Measurements from ENCODE around the gene CCN2. TPM values are rescaled to one million over a fixed set of nuclear protein-coding genes. Genes with fewer than 3 reads are reported as not detected.
"Not testable (repeated sequence)": the region's sequence is repeated elsewhere in the genome, so short reads cannot be mapped to it uniquely, and the experiment has no call there.

CCN2 gene
- total RNA-seq, 2 experiments from 2014 or later = 0.11 TPM; not detected in 1

DNA sequence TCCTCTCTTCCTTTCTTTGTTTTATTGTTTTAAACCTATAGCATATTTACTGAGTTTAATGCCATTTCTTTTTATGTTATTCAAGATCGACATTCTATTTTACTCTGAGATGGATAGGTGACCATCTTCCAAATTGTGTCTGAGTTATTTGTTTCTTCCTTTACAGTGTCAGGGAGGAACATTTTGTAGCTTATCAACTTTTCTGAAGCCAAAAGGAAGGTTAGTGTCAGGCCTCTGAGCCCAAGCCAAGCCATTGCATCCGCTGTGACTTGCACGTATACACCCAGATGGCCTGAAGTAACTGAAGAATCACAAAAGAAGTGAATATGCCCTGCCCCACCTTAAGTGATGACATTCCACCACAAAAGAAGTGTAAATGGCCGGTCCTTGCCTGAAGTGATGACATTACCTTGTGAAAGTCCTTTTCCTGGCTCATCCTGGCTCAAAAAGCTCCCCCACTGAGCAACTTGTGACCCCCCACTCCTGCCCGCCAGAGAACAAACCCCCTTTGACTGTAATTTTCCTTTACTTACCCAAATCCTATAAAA is 49.8 kb downstream of the CCN2 start:
- POLR2A ChIA-PET; H3K27me3 ChIP-seq (ENCODE audit: control insufficient read depth in 1 of 2, insufficient read depth in 2 of 2, low read length in 2 of 2); H3K9me3 ChIP-seq (ENCODE audit: control insufficient read depth in 1 of 2, insufficient read depth in 1 of 2, low read length in 2 of 2); ATAC-seq (ENCODE audit: poor library complexity); H3K4me1 Mint-ChIP-seq (ENCODE audit: low read depth); H3K27ac Mint-ChIP-seq; H3K27ac ChIP-seq (ENCODE audit: low read depth in 1 of 2, low read length in 2 of 2); H3K4me3 Mint-ChIP-seq; H3K36me3 ChIP-seq (ENCODE audit: insufficient read depth, low read length); intact Hi-C loops (cut with DNase I, micrococcal nuclease); H3K9me3 Mint-ChIP-seq; H3K36me3 Mint-ChIP-seq (ENCODE audit: low read depth); H3K4me3 ChIP-seq (ENCODE audit: low read length); H3K4me1 ChIP-seq (ENCODE audit: insufficient read depth, low read length); DNase-seq: not testable (repeated sequence)
- H3K27me3 Mint-ChIP-seq = peaks cover 19% of the 10 kb centered on the region
- CTCF ChIA-PET = interaction anchor here (1.2 kb wide), 1 partner anchor 9 kb away, joined by 3 read pairs; no protein-coding TSS in a partner anchor

- H3K27me3 Mint-ChIP-seq = peaks cover 23% of the 10 kb centered on the region
- H3K27ac Mint-ChIP-seq = no peak overlapping the region
- no peaks in the 10 kb centered on the region for H3K36me3 Mint-ChIP-seq (ENCODE audit: low read depth)
- intact Hi-C loops (cut with DNase I, micrococcal nuclease) = no loop called here
- DNase-seq (no peak), ATAC-seq (ENCODE audit: poor library complexity) (no peak)
- H3K9me3 Mint-ChIP-seq = peaks cover 5% of the 10 kb centered on the region
- no peak overlapping the region for H3K4me3 ChIP-seq (ENCODE audit: low read length)
- no peaks in the 10 kb centered on the region for H3K4me1 ChIP-seq (ENCODE audit: insufficient read depth, low read length)
- CTCF ChIA-PET = interaction anchor here (1.2 kb wide), 1 partner anchor 10 kb away, joined by 3 read pairs; no protein-coding TSS in a partner anchor
- TF ChIP-seq, protein P1, sequence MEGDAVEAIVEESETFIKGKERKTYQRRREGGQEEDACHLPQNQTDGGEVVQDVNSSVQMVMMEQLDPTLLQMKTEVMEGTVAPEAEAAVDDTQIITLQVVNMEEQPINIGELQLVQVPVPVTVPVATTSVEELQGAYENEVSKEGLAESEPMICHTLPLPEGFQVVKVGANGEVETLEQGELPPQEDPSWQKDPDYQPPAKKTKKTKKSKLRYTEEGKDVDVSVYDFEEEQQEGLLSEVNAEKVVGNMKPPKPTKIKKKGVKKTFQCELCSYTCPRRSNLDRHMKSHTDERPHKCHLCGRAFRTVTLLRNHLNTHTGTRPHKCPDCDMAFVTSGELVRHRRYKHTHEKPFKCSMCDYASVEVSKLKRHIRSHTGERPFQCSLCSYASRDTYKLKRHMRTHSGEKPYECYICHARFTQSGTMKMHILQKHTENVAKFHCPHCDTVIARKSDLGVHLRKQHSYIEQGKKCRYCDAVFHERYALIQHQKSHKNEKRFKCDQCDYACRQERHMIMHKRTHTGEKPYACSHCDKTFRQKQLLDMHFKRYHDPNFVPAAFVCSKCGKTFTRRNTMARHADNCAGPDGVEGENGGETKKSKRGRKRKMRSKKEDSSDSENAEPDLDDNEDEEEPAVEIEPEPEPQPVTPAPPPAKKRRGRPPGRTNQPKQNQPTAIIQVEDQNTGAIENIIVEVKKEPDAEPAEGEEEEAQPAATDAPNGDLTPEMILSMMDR (IDR thresholded peaks at IDR 0.05) = no peak
- no peaks in the 10 kb centered on the region for H3K4me1 Mint-ChIP-seq (ENCODE audit: low read depth)
- H3K36me3 ChIP-seq (ENCODE audit: insufficient read depth, low read length) = no peaks in the 10 kb centered on the region
- no peaks in the 10 kb centered on the region for H3K9me3 ChIP-seq (ENCODE audit: control insufficient read depth in 1 of 2, insufficient read depth in 1 of 2, low read length in 2 of 2)
- no peak overlapping the region for H3K27ac ChIP-seq (ENCODE audit: low read depth in 1 of 2, low read length in 2 of 2)
- H3K27me3 ChIP-seq (ENCODE audit: control insufficient read depth in 1 of 2, insufficient read depth in 2 of 2, low read length in 2 of 2) = peaks cover 3% of the 10 kb centered on the region in 2 experiments
- POLR2A ChIA-PET = no interaction called here
- no peak overlapping the region for H3K4me3 Mint-ChIP-seq
Observed at GRCh38 chr6:131900231-131900630, 50.9 kb downstream of the CCN2 start.

GRCh38 chr6:131898718-131899117 is 52.5 kb downstream of the CCN2 start:
- Histone ChIP-seq H3K27ac (ENCODE audit: low read depth in 1 of 2, low read length in 2 of 2) (no peak overlapping the region), H3K36me3 (ENCODE audit: insufficient read depth, low read length) (no peaks in the 10 kb centered on the region), H3K4me1 (ENCODE audit: insufficient read depth, low read length) (no peaks in the 10 kb centered on the region), H3K9me3 (ENCODE audit: control insufficient read depth in 1 of 2, insufficient read depth in 1 of 2, low read length in 2 of 2) (no peaks in the 10 kb centered on the region), H3K27me3 (ENCODE audit: control insufficient read depth in 1 of 2, insufficient read depth in 2 of 2, low read length in 2 of 2) (peaks cover 3% of the 10 kb centered on the region in 2 experiments), H3K4me3 (ENCODE audit: low read length) (no peak overlapping the region)
- ChIA-PET POLR2A (no interaction called here), CTCF (no interaction called here)
- TF ChIP-seq, protein P1 (IDR thresholded peaks at IDR 0.05) = no peak
- ATAC-seq (ENCODE audit: poor library complexity) = no peak
- Mint-ChIP-seq H3K4me3 (no peak overlapping the region), H3K27me3 (peaks cover 35% of the 10 kb centered on the region), H3K36me3 (ENCODE audit: low read depth) (no peaks in the 10 kb centered on the region), H3K27ac (no peak overlapping the region), H3K4me1 (ENCODE audit: low read depth) (no peaks in the 10 kb centered on the region), H3K9me3 (peaks cover 5% of the 10 kb centered on the region)
- intact Hi-C loops (cut with DNase I, micrococcal nuclease) = no loop called here
- no peak for DNase-seq

Other genes with a start within 250 kb of the CCN2 start
- gene OR2A4, start 250.0 kb downstream of the CCN2 start, total RNA-seq = not detected
- gene CTAGE9, start 240.4 kb downstream of the CCN2 start, total RNA-seq = not detected
- gene ENPP1, start 143.4 kb downstream of the CCN2 start, total RNA-seq = under 1 TPM; 0.08 TPM